Endothelial cell of umbilical vein (primary cell): ENCODE measurements around the gene TSPAN18. TPM values are rescaled to one million over a fixed set of nuclear protein-coding genes. Genes with fewer than 3 reads are reported as not detected.
A peak's percentile ranks its signal among the peaks of the same experiment; 100 is the strongest.

ENCODE experiments used
- BruUV-seq: library from RNA; stranded (reverse); fragments of 400-500 nt; replicated peaks from 2 replicates; lab custom pipeline; 2021; lab: Mats Ljungman, UMichigan
- CTCF ChIA-PET: fragments of 300-600, 350-600 bp; sonication (Branson Sonifier 250); formaldehyde crosslinking; loops from one replicate; lab custom pipeline; 2021; ENCODE audit warnings: antibody characterized with exemption, inconsistent platforms; lab: Charles Lee
- POLR2A ChIA-PET: fragments of 300-600, 350-600 bp; sonication (Branson Sonifier 250); formaldehyde crosslinking; loops from one replicate; lab custom pipeline; 2021; ENCODE audit warnings: antibody characterized with exemption, inconsistent platforms; lab: Charles Lee
- DNase-seq: peaks from one replicate; pipeline ENCODE4 v3.0.0-alpha.2; 2011; ENCODE audit warnings: low read depth, low spot score
- FAIRE-seq: peaks from 2 replicates; lab custom pipeline; 2011; peaks lifted over from hg19 to GRCh38; lab: Jason Lieb, UNC
- H2AFZ ChIP-seq: 2 replicates; pipeline ENCODE4 v1.6.0; 2012; ENCODE audit warnings: low read depth, low read length, control low read depth, inconsistent platforms
- H3K27ac ChIP-seq: 2 replicates; pipeline ENCODE4 v1.5.1; 2011; ENCODE audit warnings: low read depth, mild to moderate bottlenecking, control low read depth, low read length, moderate library complexity; ENCODE audit not compliant: insufficient read depth
- H3K27me3 ChIP-seq, 2 experiments: 2 replicates each; pipeline versions ENCODE4 v1.6.0 to v1.6.1; 2011; ENCODE audit warnings: low read length in 2 of 2, mixed read lengths in 1 of 2; ENCODE audit not compliant: control insufficient read depth in 2 of 2, insufficient read depth in 2 of 2
- H3K36me3 ChIP-seq, 2 experiments: 2 replicates in 1 of 2; 3 replicates in 1 of 2; pipeline ENCODE4 v1.5.1; 2011; ENCODE audit warnings: low read length in 2 of 2, mild to moderate bottlenecking in 1 of 2, moderate library complexity in 1 of 2; ENCODE audit not compliant: control insufficient read depth in 2 of 2, insufficient read depth in 2 of 2; ENCODE audit errors: extremely low read depth in 1 of 2
- H3K4me1 ChIP-seq: 3 replicates; pipeline ENCODE4 v1.5.1; 2011; ENCODE audit warnings: mild to moderate bottlenecking, low read length; ENCODE audit not compliant: control insufficient read depth, insufficient read depth; ENCODE audit errors: extremely low read depth
- H3K4me2 ChIP-seq: 2 replicates; pipeline ENCODE4 v1.6.1; 2011; ENCODE audit warnings: low read length, control low read depth, mixed read lengths; ENCODE audit not compliant: insufficient read depth
- H3K4me3 ChIP-seq, 3 experiments: fragments of 200-600 bp in 1 of 3; sonication (generic), shearing (Covaris generic) in 1 of 3; replicated peaks in 1 of 3; 2 replicates each; pipeline ENCODE4 v1.5.1; 2011 to 2016; ENCODE audit warnings: control low read depth in 3 of 3, low read length in 3 of 3, mild to moderate bottlenecking in 2 of 3, inconsistent platforms in 1 of 3, low read depth in 1 of 3, moderate library complexity in 1 of 3; ENCODE audit not compliant: insufficient read depth in 1 of 3
- H3K79me2 ChIP-seq: 2 replicates; pipeline ENCODE4 v1.6.0; 2012; ENCODE audit warnings: low read length, inconsistent platforms; ENCODE audit not compliant: control insufficient read depth, insufficient read depth
- H3K9ac ChIP-seq: replicated peaks from 2 replicates; pipeline ENCODE3; 2011; ENCODE audit warnings: low read length, control low read depth; ENCODE audit not compliant: insufficient read depth; ENCODE audit errors: extremely low read depth
- H3K9me1 ChIP-seq: replicated peaks from 3 replicates; pipeline ENCODE4 v1.6.0; 2011; ENCODE audit warnings: mild to moderate bottlenecking, low read length; ENCODE audit not compliant: control insufficient read depth, insufficient read depth; ENCODE audit errors: extremely low read depth
- H3K9me3 ChIP-seq: replicated peaks from 2 replicates; pipeline ENCODE4 v1.5.1; 2012; ENCODE audit warnings: low read length, inconsistent platforms; ENCODE audit not compliant: control insufficient read depth, insufficient read depth
- H4K20me1 ChIP-seq: replicated peaks from 2 replicates; pipeline ENCODE3; 2011; ENCODE audit warnings: mild to moderate bottlenecking, low read length; ENCODE audit not compliant: control insufficient read depth, insufficient read depth; ENCODE audit errors: extremely low read depth
- CTCF ChIP-seq, 2 donors: IDR thresholded peaks; 1 replicate in 1 of 2; 2 replicates in 1 of 2; pipeline ENCODE4 v1.5.1; 2011; ENCODE audit warnings: low read length in 2 of 2, mild to moderate bottlenecking in 2 of 2, moderate library complexity in 2 of 2, control low read depth in 1 of 2, inconsistent platforms in 1 of 2, low read depth in 1 of 2; ENCODE audit not compliant: insufficient read depth in 1 of 2; ENCODE audit errors: extremely low read depth in 1 of 2
- EZH2 ChIP-seq: IDR thresholded peaks from 2 replicates; pipeline ENCODE4 v1.6.1; 2012; ENCODE audit warnings: borderline replicate concordance, low read depth, mild to moderate bottlenecking, moderate library complexity, low read length, inconsistent platforms; ENCODE audit not compliant: severe bottlenecking
- FOS ChIP-seq: IDR thresholded peaks from 2 replicates; pipeline ENCODE4 v1.6.1; 2011; ENCODE audit warnings: mild to moderate bottlenecking, low read length, moderate library complexity, borderline replicate concordance; ENCODE audit not compliant: insufficient read depth
- GATA2 ChIP-seq: IDR thresholded peaks from 2 replicates; pipeline ENCODE4 v1.7.0; 2011; ENCODE audit warnings: low read depth, mild to moderate bottlenecking, moderate library complexity, mixed read lengths, low read length; ENCODE audit not compliant: insufficient read length, insufficient read depth
- JUN ChIP-seq: IDR thresholded peaks from 2 replicates; pipeline ENCODE4 v1.6.1; 2011; ENCODE audit warnings: borderline replicate concordance, low read depth; ENCODE audit not compliant: insufficient read length, insufficient read depth
- MYC ChIP-seq: IDR thresholded peaks from one replicate; pipeline ENCODE4 v1.6.1; 2011; ENCODE audit warnings: mild to moderate bottlenecking, low read depth, low read length
- POLR2A ChIP-seq: IDR thresholded peaks from 2 replicates; pipeline ENCODE4 v1.6.1; 2012; ENCODE audit warnings: low read depth, mild to moderate bottlenecking, control low read depth, low read length
- POLR2AphosphoS5 ChIP-seq: IDR thresholded peaks from 2 replicates; pipeline ENCODE4 v1.6.1; 2012; ENCODE audit warnings: low read depth, mild to moderate bottlenecking, control low read depth, low read length, moderate library complexity; ENCODE audit not compliant: insufficient read depth
- dilution Hi-C: fragments of 300-500 bp; cut with MboI; formaldehyde crosslinking; loops from one replicate; pipeline ENCODE4 v1.15.0; 2019; ENCODE audit warnings: low sequenced_read_pairs; ENCODE audit not compliant: extremely low pct_ligation_motif_present
- intact Hi-C: fragments of 100-400 bp; cut with micrococcal nuclease; formaldehyde crosslinking; loops from one replicate; pipeline ENCODE4 v1.10.0; 2022
- polyA plus RNA-seq, 4 experiments: library from polyadenylated mRNA; depleted of rRNA in 3 of 4; stranded (reverse) in 3 of 4; unstranded in 1 of 4; fragments of >200 nt; gene quantifications; 2 replicates each; pipeline versions ENCODE4 v1.2.1 to v1.2.3, GENCODE V29; 2011 to 2012; ENCODE audit warnings: missing spikeins in 1 of 4
- total RNA-seq: library from RNA; stranded (reverse); gene quantifications from 2 replicates; pipeline ENCODE4 v1.2.3, GENCODE V29; 2021
- TF ChIP-seq, protein P1 (sequence below): IDR thresholded peaks from 2 replicates; pipeline ENCODE4 v1.6.1; 2011; ENCODE audit not compliant: insufficient read depth, insufficient read length

The TSPAN18 gene
- total and polyA plus RNA-seq, 2 donors (not counting 3 experiments of a cell fraction or from before 2014, with no cell fraction given): 32.2 to 118 TPM

DNA sequence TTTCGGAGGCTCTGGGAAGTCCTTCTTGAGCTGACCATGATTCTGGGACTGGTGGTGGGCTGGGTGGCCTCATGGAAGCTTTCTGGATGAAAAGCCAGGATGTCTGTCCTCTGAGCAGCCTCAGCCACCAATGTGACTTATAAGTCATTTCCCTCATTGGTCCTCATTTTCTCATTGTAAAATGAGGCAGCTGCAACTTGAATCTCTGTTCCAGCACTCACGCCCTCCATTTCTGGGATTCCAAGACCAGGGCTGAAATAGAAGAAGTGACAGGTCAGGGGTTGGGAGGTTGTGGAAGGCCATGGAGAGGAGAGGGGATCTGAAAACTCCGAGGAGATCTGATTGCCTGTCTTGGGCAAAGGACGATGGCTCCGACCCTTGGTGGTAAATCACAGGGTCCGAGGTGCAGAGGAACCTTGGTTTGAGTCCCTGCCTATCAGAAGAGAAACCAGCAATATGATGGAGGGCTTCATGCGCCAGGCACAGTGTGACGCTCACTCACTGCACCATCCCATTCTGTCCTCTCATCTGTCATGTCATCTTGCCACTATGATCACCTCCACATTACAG lies 38.3 kb downstream of the TSPAN18 start:
- no peak overlapping the region for H3K4me2 ChIP-seq
- H3K9ac ChIP-seq: no peak overlapping the region
- ChIA-PET POLR2A (no interaction called here), CTCF (interaction anchor here (0.9 to 2.8 kb wide), 4 partner anchors 9 to 146 kb away, joined by 3 to 18 read pairs (median 8); no protein-coding TSS in a partner anchor)
- H2AFZ ChIP-seq: no peak overlapping the region
- H3K4me3 ChIP-seq: no peak overlapping the region
- intact Hi-C loops (no loop called here), dilution Hi-C loops (no loop called here)
- no peaks in the 10 kb centered on the region for H3K27me3 ChIP-seq
- H3K4me1 ChIP-seq: peaks cover 45% of the 10 kb centered on the region
- BruUV-seq: no TSS peak
- H3K9me3 ChIP-seq: no peaks in the 10 kb centered on the region
- peaks cover 0 to 11% of the 10 kb centered on the region in 2 experiments for H3K36me3 ChIP-seq
- no peaks in the 10 kb centered on the region for H3K79me2 ChIP-seq
- TF ChIP-seq EZH2: no peak
- TF ChIP-seq, protein P1, sequence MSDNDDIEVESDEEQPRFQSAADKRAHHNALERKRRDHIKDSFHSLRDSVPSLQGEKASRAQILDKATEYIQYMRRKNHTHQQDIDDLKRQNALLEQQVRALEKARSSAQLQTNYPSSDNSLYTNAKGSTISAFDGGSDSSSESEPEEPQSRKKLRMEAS: no peak
- DNase-seq (no peak), FAIRE-seq (no peak)
- H4K20me1 ChIP-seq: no peaks in the 10 kb centered on the region
- H3K27ac ChIP-seq: no peak overlapping the region
- H3K9me1 ChIP-seq: no peaks in the 10 kb centered on the region

- DNase-seq (no peak), FAIRE-seq (no peak)
- ChIA-PET CTCF (interaction anchor here (0.6 to 2.7 kb wide), 6 partner anchors 10 to 146 kb away, joined by 3 to 18 read pairs (median 7); no protein-coding TSS in a partner anchor), POLR2A (no interaction called here)
- Histone ChIP-seq H3K27ac (peak overlapping the region; percentile 68), H3K9ac (peak overlapping the region; percentile 51), H3K4me2 (no peak overlapping the region), H3K79me2 (no peaks in the 10 kb centered on the region), H3K4me1 (peaks cover 40% of the 10 kb centered on the region), H3K9me1 (no peaks in the 10 kb centered on the region), H3K9me3 (no peaks in the 10 kb centered on the region), H2AFZ (no peak overlapping the region), H3K27me3 (no peaks in the 10 kb centered on the region), H4K20me1 (no peaks in the 10 kb centered on the region), H3K36me3 (peaks cover 0 to 11% of the 10 kb centered on the region in 2 experiments), H3K4me3 (no peak overlapping the region)
- BruUV-seq: no TSS peak
- intact Hi-C loops: loop anchor here (1.0 to 2.0 kb wide), 3 partner anchors 10 to 143 kb away; no protein-coding TSS in a partner anchor
- TF ChIP-seq EZH2: no peak
- no peak for TF ChIP-seq CTCF (IDR thresholded peaks at IDR 0.05; ENCODE audit: extremely low read depth in 1 of 2, insufficient read depth in 1 of 2, low read depth in 1 of 2, low read length in 2 of 2)
- TF ChIP-seq GATA2: no peak
- no peak for TF ChIP-seq JUN
- TF ChIP-seq, protein P1: no peak
- TF ChIP-seq FOS: no peak
- no peak for TF ChIP-seq POLR2A
- no peak for TF ChIP-seq MYC
- TF ChIP-seq POLR2AphosphoS5: no peak
- dilution Hi-C loops: no loop called here
Observed at GRCh38 chr11:44765676-44766075, 38.9 kb downstream of the TSPAN18 start.
